IPS-18c (cell line): ENCODE data around the gene USP14.
A peak's percentile ranks its signal among the peaks of the same experiment; 100 is the strongest.

ENCODE experiments used
- H3K4me3 ChIP-seq: 2 replicates; pipeline ENCODE4 v1.7.0; 2013; ENCODE audit warnings: low read depth, mild to moderate bottlenecking, low read length, moderate library complexity; ENCODE audit not compliant: insufficient read depth
- H3K9me3 ChIP-seq: one replicate; pipeline ENCODE4 v1.6.1; 2013; ENCODE audit warnings: mild to moderate bottlenecking, low read length, moderate library complexity; ENCODE audit not compliant: control insufficient read depth, insufficient read depth

The USP14 gene

DNA sequence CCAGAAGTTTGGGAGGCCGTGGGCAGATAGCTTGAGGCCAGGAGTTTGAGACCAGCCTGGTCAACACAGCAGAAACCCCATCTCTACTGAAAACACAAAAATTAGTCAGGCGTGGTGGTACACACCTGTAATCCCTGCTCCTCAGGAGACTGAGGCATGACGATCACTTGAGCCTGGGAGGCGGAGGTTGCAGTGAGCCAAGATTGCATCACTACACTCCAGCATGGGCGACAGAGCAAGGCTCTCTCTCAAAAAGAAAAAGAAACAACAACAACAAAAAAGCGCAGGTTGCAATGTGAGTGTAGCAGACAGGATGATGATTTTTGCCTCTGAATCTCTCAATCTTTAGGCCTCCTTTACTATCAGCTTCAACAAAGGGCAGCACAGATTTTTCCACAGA is 2.7 kb upstream of the USP14 start:
- Histone ChIP-seq H3K4me3 (no peak overlapping the region), H3K9me3 (no peaks in the 10 kb centered on the region)

DNA sequence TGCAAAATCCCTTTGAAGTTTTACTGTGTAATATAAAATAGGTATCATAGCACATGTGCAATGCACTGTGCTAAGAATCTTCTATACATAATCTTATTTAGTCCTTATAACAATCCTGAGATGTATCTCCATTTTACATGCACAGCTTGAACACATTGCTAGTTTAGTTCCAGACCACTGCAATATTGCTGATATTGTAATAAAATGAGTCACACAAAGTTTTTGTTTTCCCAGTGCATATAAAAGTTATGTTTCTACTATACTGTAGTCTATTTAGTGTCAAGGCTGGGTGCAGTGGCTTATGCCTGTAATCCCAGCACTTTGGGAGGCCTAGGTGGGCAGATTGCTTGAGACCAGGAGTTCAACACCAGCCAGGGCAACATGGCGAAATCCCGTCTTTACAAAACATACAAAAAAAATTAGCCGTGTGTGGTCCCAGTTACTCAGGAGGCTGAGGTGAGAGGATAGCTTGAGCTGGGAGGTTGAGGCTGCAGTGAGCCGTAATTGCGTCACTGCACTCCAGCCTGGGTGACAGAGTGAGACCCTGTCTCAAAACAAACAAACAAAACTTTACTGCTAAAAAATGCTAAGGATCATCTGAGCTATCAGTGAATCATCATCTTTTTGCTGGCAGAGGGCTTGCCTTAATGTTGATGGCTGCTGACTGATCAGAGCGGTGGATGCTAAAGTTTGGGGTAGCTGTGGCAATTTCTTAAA is 1.7 kb upstream of the USP14 start:
- Histone ChIP-seq H3K9me3 (no peaks in the 10 kb centered on the region), H3K4me3 (no peak overlapping the region)

DNA sequence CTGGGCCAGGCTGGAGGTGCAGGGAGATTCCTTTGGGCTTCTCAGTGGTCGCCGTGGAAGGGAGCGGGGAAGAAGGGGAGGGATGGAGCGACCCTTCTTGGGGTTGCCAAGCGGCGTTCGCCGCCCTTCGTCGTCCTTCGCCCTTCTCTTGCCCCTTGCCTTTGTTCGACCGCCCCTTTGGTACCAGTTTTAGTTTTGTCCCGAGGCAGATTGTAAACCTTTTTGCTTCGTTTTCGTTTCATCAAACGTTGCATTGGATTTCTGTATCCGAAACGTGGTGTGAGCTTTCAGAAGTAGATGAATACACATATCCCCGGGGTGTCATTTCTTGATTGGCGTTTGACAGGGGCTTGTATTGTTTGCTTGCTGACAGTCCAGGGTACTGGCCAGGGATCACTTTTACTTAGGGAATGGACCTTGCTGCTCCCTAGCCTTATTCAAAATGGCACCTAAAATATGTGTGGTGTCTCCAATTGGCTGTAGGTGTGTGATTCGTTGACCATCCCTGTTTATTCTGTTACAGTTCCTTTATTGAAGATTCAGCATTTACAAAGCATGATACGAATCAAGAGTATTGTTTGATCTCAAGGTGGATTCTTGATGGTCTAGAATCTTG is 788 bp downstream of the USP14 start:
- Histone ChIP-seq H3K9me3 (no peaks in the 10 kb centered on the region), H3K4me3 (peak overlapping the region; percentile 91)

DNA sequence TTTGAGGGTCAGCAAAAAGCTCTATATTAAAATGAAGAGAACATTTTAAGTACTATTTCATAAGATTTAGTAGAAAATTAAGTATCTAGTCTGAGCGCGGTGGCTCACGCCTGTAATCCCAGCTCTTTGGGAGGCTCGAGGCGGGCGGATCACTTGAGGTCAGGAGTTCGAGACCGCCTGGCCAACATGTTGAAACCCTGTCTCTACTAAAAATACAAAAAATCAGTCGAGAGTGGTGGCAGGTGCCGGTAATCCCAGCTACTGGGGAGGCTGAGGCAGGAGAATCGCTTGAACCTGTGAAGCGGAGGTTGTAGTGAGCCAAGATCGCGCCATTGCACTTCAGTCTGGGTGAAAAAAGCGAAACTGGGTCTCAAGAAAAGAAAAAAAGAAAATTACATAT is 1.6 kb downstream of the USP14 start:
- no peaks in the 10 kb centered on the region for H3K9me3 ChIP-seq
- H3K4me3 ChIP-seq: no peak overlapping the region

DNA sequence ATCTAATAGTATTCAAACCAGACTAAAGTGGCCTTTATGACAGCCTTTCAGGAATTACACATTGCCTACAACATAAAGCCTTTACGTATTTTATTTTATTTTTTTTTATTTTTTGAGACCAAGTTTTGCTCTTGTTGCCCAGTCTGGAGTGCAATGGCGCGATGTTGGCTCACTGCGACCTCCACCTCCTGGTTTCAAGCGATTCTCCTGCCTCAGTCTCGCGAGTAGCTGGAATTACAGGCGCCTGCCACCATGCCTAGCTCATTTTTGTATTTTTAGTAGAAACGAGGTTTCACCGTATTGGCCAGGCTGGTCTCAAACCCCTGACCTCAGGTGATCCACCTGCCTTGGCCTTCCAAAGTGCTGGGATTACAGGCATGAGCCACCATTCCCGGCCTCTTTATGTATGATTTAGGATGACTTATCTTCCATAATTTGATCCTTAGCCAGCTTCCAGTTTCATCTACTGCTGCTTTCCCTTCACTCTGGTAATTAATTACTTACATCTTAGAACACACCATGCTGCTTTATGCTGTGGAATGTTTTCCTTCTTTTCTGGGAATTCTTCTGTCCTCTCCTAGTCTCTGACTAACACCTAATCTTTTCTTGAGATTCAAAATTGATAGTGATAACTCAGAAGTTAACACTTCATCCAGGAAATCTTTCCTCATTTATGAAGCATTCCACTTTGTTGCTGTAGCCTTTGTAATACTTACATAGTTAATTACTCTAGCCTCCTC is 2.6 kb downstream of the USP14 start:
- no peak overlapping the region for H3K4me3 ChIP-seq
- no peaks in the 10 kb centered on the region for H3K9me3 ChIP-seq

DNA sequence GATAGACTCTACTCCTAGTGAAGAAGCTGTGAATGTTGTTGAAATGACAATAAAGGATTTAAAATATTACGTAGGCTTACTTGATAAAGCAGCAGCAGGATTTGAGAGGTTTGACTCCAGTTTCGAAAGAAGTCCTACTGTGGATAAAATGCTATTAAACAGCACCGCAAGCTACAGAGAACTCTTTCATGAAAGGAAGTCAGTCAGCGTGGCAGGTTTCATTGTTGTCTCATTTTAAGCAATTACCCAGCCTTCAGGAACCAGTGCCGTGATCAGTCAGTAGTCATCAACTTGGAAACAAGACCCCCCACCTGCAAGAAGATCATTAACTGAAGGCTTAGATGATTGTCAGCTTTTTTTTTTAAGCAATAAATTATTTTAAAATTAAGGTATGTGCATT is 14.0 kb downstream of the USP14 start:
- Histone ChIP-seq H3K9me3 (no peaks in the 10 kb centered on the region), H3K4me3 (no peak overlapping the region)

DNA sequence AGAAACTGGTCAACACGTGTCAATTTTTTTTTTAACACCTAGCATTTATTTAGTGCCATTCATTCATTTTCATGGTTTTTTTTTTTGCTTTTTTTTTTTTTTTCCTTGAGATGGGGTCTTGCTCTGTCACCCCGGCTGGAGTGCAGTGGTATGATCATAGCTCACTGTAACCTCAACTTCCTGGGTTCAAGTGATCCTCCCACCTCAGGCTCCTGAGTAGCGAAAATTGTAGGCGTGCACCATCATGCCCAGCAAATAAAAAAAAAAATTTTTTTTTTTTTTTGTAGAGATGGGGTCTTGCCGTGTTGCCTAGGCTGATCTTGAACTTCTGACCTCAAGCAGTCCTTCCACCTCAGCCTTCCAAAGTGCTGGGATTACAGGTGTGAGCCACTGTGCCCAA is 21.1 kb downstream of the USP14 start:
- no peak overlapping the region for H3K4me3 ChIP-seq
- no peaks in the 10 kb centered on the region for H3K9me3 ChIP-seq

DNA sequence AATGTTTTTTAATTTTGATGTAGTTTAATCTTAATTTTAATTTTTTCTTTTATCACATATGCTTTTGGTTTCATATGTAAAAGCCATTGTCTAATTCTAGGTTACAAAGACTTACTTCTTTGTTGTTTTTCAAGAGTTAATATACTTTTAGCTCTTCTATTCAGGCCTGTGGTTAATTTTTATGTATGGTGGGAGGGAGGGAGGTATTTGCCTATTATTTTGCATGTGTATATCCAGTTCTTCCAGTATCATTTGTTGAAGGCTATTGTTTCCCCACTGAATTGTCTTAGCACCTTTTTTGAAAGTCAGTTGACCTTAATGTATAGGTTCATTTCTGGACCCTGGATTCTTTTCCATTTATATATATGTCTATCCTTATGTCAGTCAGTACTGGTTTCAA is 23.4 kb downstream of the USP14 start:
- Histone ChIP-seq H3K9me3 (no peaks in the 10 kb centered on the region), H3K4me3 (no peak overlapping the region)

DNA sequence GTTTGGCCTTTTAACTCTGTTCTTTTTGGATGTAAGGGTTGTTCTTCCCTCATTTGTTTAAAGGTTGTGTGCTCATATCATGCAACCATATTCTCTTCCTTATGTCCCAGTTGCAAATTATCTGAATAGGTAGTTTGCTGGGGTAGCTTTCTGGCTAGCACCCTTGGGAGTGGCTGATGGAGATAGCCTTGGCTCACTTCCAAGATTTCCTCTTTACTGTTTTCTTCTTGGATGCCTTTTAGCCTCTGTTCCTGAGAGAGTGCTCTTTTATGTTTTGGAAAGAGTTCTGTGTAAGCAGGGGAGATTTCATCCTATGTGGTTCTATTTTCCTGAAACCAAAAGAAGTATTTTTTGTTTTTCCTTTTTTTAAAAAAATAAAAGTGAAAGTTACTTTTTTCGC is 25.4 kb downstream of the USP14 start:
- Histone ChIP-seq H3K4me3 (no peak overlapping the region), H3K9me3 (no peaks in the 10 kb centered on the region)

DNA sequence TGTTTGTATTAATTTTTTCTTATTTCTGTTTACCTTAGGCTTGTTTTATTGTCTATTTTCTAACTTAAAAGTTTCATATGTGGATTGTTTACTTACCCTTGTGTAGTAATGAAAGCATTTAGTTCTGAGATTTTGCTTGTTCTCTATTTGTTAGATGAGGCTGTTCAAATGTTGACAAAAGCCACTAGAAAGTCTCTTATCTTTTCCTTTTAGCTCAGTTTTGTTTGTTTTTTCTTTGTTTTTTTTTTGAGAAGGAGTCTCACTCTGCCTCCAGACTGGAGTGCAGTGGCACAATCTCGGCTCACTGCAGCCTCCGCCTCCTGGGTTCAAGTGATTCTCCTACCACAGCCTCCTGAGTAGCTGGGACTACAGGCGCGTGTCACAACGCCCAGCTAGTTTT is 30.9 kb downstream of the USP14 start:
- Histone ChIP-seq H3K9me3 (no peaks in the 10 kb centered on the region), H3K4me3 (no peak overlapping the region)

DNA sequence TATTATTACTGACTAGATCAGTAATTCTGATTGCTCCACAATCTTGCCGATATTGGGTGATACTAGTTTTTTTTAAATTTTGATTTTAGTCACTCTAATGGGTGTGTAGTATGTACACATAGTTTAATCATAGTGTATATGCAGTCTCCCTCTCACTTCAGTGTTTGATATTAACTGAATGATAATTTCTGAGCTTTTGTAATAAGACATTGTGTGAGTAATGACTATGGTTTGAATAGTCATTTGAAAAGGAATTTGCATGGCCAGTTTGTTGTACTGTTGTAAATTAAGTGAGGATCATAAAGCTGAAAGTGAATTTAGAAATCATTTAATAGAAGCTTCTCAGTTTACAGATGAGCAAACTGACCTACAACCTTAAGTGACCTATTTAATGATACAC is 33.4 kb downstream of the USP14 start:
- Histone ChIP-seq H3K9me3 (no peaks in the 10 kb centered on the region), H3K4me3 (no peak overlapping the region)

DNA sequence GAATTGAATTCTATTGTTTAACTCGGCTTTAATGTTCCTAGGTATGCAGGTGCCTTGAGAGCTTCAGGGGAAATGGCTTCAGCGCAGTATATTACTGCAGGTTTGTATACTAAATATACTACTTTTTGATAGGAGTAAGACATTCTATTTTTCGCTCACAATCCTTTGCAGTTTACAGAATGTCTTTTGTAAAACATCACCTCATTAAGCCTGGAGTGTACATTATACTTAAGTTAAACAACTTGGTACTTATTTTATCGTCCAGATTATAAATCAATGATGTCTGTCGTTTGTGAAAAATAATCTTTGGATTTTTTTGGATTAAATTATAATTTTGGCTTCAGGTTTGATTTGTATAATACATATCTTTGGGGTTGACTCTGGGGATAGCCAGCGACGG is 34.4 kb downstream of the USP14 start:
- H3K9me3 ChIP-seq: no peaks in the 10 kb centered on the region
- no peak overlapping the region for H3K4me3 ChIP-seq

DNA sequence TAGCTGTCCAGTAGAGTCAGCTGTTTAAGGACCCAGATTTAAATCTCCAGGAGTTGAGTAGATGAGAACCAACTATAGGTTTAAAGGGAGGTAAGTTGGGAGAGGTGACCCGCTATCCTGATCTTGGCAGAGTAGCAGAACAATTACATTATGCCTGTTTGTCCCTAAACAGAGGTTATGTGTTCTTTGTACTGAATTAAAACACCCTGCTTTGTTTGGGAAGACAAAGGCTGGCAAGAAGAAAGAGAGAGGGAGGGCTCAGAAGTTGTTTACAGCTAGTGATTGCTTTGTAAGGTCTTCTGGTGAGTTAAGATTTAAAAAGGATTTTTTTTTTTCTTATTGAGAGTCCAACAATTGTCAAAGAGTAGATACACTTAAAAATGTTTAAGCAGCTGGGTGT is 37.3 kb downstream of the USP14 start:
- no peaks in the 10 kb centered on the region for H3K9me3 ChIP-seq
- no peak overlapping the region for H3K4me3 ChIP-seq

DNA sequence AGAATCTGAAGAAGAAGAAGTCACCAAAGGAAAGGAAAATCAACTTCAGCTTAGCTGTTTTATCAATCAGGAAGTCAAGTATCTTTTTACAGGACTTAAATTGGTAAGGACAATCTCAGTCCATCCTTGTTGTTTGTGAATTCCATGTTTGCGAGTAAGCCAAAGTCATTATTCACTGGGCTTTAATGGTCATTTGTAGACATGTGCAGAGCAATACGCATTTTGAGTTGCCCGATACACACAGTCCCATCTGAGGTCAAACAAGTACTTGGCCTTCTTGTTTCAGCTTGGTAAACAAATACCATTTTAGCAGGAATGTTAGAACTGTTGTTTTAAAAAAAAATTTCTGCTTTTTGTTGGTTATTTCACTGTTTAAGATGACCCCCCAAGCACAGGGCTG is 40.9 kb downstream of the USP14 start:
- Histone ChIP-seq H3K4me3 (no peak overlapping the region), H3K9me3 (no peaks in the 10 kb centered on the region)

DNA sequence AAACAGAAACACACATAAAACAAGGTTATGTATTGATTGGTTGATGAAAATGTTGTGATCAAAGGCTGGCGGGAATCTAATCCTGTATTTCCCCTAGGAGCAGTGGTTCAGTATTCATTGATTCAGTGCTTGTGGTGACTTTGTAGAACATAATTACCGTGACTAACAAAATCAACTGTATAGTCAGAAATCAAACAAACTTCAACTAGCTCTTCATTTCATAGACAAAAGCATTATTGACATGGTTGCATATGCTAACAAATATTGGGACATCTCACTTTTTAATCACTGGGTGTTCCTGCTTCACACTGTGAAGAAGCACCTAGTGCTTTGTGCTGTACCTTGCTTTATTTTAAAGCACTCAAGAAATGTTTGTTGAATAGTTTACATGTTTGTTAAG is 41.4 kb downstream of the USP14 start:
- Histone ChIP-seq H3K4me3 (no peak overlapping the region), H3K9me3 (no peaks in the 10 kb centered on the region)

DNA sequence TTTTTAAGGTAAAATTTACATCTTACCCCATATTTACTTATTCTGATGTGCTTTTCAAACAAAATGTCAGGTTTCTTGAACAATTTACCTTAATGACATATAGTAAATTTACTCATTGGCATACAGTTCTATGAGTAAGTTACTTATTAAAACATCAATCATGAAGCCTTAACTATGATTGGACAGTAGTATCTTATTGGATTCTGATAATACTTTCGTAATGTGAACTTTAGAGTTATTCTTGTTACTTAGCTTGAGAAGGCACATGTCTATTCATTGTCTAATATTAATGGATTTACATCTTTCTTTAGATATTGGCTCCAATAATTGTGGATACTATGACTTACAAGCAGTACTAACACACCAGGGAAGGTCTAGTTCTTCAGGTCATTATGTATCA is 51.7 kb downstream of the USP14 start:
- no peak overlapping the region for H3K4me3 ChIP-seq
- no peaks in the 10 kb centered on the region for H3K9me3 ChIP-seq

DNA sequence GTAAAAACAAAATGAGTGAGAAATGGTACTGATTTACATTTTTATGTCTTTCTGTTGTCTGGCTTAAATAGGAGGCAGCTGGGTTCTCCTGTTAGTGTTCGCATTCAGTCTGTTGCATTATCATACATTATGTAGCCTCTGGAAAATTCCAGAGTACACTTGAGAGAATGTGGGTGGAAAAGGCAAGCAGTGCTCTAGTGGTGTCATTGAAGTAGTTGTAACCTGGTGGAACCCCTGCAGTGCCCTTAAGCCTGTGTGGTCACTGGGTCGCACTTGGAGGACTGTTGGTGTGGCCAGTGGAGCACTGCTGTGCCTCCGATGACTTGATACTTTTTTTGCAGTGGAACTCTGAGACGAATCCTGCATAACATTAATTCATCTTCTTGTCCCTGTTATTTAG is 52.4 kb downstream of the USP14 start:
- H3K4me3 ChIP-seq: no peak overlapping the region
- H3K9me3 ChIP-seq: no peaks in the 10 kb centered on the region

DNA sequence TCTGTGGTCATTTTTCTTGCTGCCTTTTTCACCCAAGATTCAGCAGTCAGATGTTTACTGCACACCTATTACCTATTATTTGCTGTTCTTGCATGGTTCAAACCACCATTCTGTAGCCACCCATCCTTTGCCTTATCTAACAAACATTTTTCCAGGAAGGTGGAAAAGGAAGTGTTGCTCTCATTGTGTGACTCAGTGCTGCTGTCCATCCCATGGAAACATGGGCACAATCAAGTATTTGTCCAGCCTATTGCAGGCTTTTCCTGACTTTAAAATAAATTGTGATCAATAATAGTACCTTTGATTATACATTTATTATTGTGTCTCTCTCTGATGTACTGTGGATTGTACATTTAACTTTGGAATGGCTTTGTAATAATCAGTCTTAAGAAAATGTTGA is 53.2 kb downstream of the USP14 start:
- no peaks in the 10 kb centered on the region for H3K9me3 ChIP-seq
- no peak overlapping the region for H3K4me3 ChIP-seq
